Thyroid gland (tissue), 4 donors: Measurements from ENCODE around the gene SRBD1. TPM values are rescaled to one million over a fixed set of nuclear protein-coding genes. Genes with fewer than 3 reads are reported as not detected.

Experiments used
- DNase-seq, 2 donors: peaks; one replicate each; pipeline ENCODE4 v3.0.0-alpha.2; 2019
- H3K27ac ChIP-seq, 3 donors: fragments of 200-600 bp; sonication (generic); 1 replicate in 2 of 3; 2 replicates in 1 of 3; pipeline ENCODE4 v1.5.1; 2016 to 2019; ENCODE audit warnings: mild to moderate bottlenecking in 1 of 3, moderate library complexity in 1 of 3
- H3K27me3 ChIP-seq: fragments of 200-600 bp; sonication (generic); one replicate; pipeline ENCODE4 v1.5.1; 2019
- H3K36me3 ChIP-seq, 2 donors: fragments of 200-600 bp; sonication (generic); one replicate each; pipeline ENCODE4 v1.5.1; 2016 to 2019
- H3K4me1 ChIP-seq, 2 donors: fragments of 200-600 bp; sonication (generic); one replicate each; pipeline ENCODE4 v1.5.1; 2017 to 2019
- H3K4me3 ChIP-seq, 3 donors: fragments of 200-600 bp; sonication (generic); replicated peaks in 1 of 3; 1 replicate in 2 of 3; 2 replicates in 1 of 3; pipeline ENCODE4 v1.5.1; 2016; ENCODE audit warnings: mild to moderate bottlenecking in 1 of 3
- H3K9me3 ChIP-seq: fragments of 200-600 bp; sonication (generic); one replicate; pipeline ENCODE4 v1.5.1; 2017
- CTCF ChIP-seq, 6 experiments: fragments of 200-600 bp in 3 of 6; fragments of 450-650 bp in 3 of 6; sonication (generic) in 3 of 6; IDR thresholded peaks; one replicate each; pipeline ENCODE4 v1.5.1; 2016 to 2019; ENCODE audit warnings: antibody characterized with exemption in 6 of 6, mild to moderate bottlenecking in 2 of 6, inconsistent platforms in 1 of 6, moderate library complexity in 1 of 6
- POLR2A ChIP-seq, 2 donors: fragments of 450-650 bp; IDR thresholded peaks; one replicate each; pipeline ENCODE4 v1.6.1; 2017; ENCODE audit warnings: antibody characterized with exemption in 2 of 2, mild to moderate bottlenecking in 2 of 2, moderate library complexity in 1 of 2
- WGBS, 2 donors: methylation state at CpG; one replicate each; pipeline ENCODE4 v1.1.5; 2017; 5-methylcytosine and 5-hydroxymethylcytosine counted together
- intact Hi-C: fragments of 100-400 bp; cut with DNase I; formaldehyde crosslinking; loops from one replicate; pipeline ENCODE4 v1.15.1; 2023
- total RNA-seq, 4 donors: library from RNA; depleted of rRNA; stranded (reverse); fragments of >200 nt; gene quantifications; one replicate each; pipeline ENCODE4 v1.2.3, GENCODE V29; 2016

SRBD1 gene
- total RNA-seq, 4 donors from 2014 or later: 23.1 to 33.3 (median 27.2) TPM

GRCh38 chr2:45390441-45390840 is 220.6 kb downstream of the SRBD1 start:
- Histone ChIP-seq H3K9me3 (no peaks in the 10 kb centered on the region), H3K27me3 (no peaks in the 10 kb centered on the region), H3K4me1 (no peaks in the 10 kb centered on the region), H3K27ac (no peak overlapping the region), H3K36me3 (no peaks in the 10 kb centered on the region), H3K4me3 (no peak overlapping the region)
- TF ChIP-seq CTCF (IDR thresholded peaks at IDR 0.05): no peak
- no peak for TF ChIP-seq POLR2A (IDR thresholded peaks at IDR 0.05)
- DNase-seq: no peak
- intact Hi-C loops: no loop called here
- 57 to 61% methylated on average over 2 of the region's 2 CpGs for WGBS, 2 donors

DNA sequence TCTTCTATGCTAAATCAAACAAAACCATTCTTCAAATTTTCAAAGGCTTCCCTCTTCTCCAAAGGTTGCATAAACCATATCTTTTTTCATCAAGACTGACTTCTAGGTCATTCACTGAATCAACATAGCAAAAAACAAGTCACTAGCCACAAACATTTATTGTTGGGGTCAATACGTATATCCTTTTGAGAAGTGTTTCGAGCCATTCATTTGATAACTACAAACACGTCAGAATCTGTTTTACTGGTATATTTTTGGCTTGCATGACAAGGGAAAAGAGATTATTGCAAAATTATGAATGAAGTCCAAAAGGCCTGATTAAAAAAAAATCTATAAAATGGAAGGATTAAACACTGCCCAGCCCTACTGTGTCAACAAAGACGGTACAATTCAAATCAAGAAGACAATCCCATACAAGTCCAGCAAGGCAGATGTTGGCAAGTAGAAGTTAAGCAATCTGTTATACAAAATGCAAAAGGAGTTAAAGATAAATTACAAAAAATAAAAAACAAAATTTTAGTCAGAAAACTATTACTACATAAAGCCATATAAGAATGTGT is 222.4 kb downstream of the SRBD1 start:
- intact Hi-C loops: no loop called here
- H3K27ac ChIP-seq: no peak overlapping the region
- DNase-seq: no peak
- whole genome bisulfite sequencing, 2 donors: 97 to 98% methylated on average over 4 of the region's 4 CpGs
- no peak overlapping the region for H3K4me3 ChIP-seq
- H3K36me3 ChIP-seq: no peaks in the 10 kb centered on the region
- no peaks in the 10 kb centered on the region for H3K9me3 ChIP-seq
- H3K27me3 ChIP-seq: no peaks in the 10 kb centered on the region
- TF ChIP-seq CTCF (IDR thresholded peaks at IDR 0.05) (no peak), POLR2A (IDR thresholded peaks at IDR 0.05) (no peak)
- H3K4me1 ChIP-seq: no peaks in the 10 kb centered on the region

GRCh38 chr2:45382744-45383143 is 228.3 kb downstream of the SRBD1 start:
- DNase-seq: no peak
- no peaks in the 10 kb centered on the region for H3K27me3 ChIP-seq
- no peaks in the 10 kb centered on the region for H3K4me1 ChIP-seq
- no peak overlapping the region for H3K4me3 ChIP-seq
- H3K9me3 ChIP-seq: no peaks in the 10 kb centered on the region
- H3K36me3 ChIP-seq: no peaks in the 10 kb centered on the region
- TF ChIP-seq CTCF (IDR thresholded peaks at IDR 0.05) (no peak), POLR2A (IDR thresholded peaks at IDR 0.05) (no peak)
- 79 to 82% methylated on average over 1 of the region's 1 CpG for WGBS, 2 donors
- H3K27ac ChIP-seq: no peak overlapping the region
- intact Hi-C loops: no loop called here

GRCh38 chr2:45380131-45380836 is 230.8 kb downstream of the SRBD1 start:
- Histone ChIP-seq H3K27ac (no peak overlapping the region), H3K9me3 (no peaks in the 10 kb centered on the region), H3K4me3 (no peak overlapping the region), H3K36me3 (no peaks in the 10 kb centered on the region), H3K4me1 (no peaks in the 10 kb centered on the region), H3K27me3 (no peaks in the 10 kb centered on the region)
- no peak for DNase-seq
- no peak for TF ChIP-seq POLR2A (IDR thresholded peaks at IDR 0.05)
- no peak for TF ChIP-seq CTCF (IDR thresholded peaks at IDR 0.05)
- intact Hi-C loops: no loop called here
- 97 to 98% methylated on average over 3 of the region's 3 CpGs for WGBS, 2 donors

DNA sequence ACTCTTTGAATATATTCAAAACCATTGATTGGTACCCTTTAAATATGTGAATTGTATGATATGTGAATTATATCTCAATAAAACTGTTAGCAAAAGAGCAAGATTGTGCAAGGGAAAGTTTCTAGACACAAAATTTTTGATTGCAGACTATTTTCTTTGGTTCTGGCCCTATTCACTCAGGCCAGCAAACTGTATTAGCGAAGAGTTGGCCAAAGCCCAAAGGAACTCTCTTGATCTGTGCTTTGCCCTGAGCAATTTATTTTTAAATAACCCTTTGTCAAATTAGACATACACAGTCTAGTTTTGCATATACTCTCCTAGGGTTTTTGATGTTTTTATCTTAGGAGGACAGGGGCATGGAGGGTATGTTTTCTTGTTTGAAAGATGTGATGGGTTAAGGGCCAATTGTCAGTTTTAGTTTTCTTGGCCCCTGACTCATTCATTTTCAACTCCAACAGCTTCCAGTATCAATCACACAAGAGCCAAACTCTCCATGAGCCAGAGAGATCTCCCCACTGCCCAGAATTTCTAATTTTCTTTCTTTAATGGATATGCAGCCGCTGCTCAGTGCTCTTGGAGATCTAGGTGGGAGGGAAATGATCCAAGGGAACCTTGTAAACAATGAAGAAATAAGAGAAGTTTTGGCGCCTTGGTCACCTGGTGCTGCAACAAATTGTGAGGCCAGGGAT is 231.5 kb downstream of the SRBD1 start:
- Histone ChIP-seq H3K9me3 (no peaks in the 10 kb centered on the region), H3K4me1 (no peaks in the 10 kb centered on the region), H3K27ac (no peak overlapping the region), H3K4me3 (no peak overlapping the region), H3K36me3 (no peaks in the 10 kb centered on the region), H3K27me3 (no peaks in the 10 kb centered on the region)
- DNase-seq: no peak
- TF ChIP-seq POLR2A (IDR thresholded peaks at IDR 0.05): no peak
- no peak for TF ChIP-seq CTCF (IDR thresholded peaks at IDR 0.05)
- intact Hi-C loops: no loop called here
- WGBS, 2 donors: 65 to 89% methylated on average over 3 of the region's 3 CpGs
